Pons (tissue), 1 donor: ENCODE results near the gene MTARC1.

Experiments
- DNase-seq: peaks from one replicate; pipeline ENCODE4 v3.0.0-alpha.2; 2016; ENCODE audit warnings: low spot score

The MTARC1 gene

DNA sequence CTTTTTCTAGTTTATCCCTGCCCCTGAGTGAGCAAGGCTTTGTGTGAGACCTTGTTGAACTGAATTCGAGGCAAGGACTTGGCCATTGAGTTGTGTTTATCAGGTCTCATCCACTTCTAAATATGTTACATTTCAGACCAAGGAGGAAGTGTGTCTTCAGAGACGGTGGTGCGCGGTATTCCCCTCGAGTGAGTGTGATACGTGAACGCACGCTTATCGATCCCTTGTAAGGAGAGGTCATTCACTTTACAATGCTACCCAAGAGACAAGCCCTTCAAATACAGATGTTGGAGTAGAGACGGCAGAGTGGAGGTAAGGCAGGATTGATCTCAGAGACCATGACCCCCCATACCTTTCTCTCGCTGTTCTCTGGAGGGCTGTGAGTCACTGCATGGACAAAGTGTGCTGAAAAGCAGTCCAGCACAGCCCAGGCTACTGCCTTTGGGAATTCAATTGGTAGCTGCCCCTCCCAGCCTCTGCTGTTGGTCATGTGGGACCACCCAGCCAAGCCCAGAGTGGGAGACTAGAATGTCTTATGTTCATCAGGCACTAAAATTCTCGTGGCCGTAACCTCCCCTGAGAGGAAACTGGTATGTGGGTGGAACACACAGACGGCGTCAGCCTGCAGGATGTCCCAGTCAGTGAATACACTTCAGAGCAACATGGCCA is 16.3 kb upstream of the MTARC1 start:
- DNase-seq = no peak

DNA sequence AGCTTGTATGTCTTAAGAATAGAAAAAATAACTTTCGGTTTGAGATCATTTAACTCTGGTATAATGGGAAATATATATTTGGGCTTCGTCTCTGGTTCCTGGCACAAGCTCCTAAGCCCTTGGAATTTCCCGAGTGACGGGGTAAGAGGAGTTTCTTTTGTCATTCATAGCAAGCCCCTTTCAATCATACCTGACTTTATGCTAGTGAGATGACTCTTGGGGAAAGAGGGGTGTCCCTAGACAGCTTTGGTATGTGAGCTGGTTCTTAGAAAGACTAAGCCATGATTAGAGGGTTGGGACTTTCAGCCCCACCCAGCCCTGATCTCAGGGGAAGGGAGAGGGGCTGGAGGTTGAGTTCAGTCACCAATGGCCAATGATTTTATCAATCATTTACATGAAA is 13.9 kb upstream of the MTARC1 start:
- DNase-seq = no peak

DNA sequence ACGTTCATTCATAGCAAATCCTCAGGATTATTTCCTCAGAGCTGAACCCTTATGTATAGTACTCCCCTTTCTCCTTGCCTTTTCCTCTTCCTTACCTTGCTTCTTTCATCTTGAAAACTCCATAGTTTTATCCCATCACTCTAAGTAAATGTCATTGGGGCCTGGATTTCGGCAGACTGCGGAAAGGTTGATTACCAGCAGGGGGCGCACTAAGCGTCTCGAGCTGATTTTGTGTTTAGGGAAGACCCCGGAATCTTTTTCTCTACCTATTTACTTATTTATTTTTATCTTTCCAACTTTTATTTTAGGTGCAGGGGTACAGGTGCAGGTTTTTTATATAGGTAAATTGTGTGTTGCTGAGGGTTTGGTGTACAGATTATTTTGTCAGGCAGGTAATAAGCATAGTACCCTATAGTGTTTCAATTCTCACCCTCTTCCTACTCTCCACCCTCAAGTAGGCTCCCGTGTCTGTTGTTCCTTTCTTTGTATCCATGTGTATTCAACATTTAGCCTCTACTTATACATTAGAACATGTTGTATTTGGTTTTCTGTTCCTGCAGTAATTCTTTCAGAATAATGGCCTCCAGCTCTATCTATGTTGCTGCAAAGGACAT is 11.4 kb upstream of the MTARC1 start:
- peak; percentile 28 for DNase-seq

DNA sequence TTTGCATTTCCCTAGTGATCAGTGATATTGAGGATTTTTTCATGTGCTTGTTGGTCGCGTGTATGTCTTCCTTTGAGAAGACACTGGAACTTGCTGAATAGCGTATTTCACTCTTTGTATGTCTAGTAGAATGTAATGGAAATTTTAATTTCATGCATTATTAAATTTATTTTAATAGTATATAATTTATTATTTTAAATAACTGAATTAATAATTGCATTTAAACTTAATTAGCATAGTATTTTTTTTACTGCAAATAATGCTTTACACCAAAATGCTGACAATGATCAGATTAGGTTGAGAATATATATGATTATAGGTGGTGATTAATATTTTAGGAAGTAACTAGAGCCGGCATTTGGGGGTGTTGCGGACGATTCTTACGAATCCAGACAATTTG is 10.5 kb upstream of the MTARC1 start:
- DNase-seq = no peak

DNA sequence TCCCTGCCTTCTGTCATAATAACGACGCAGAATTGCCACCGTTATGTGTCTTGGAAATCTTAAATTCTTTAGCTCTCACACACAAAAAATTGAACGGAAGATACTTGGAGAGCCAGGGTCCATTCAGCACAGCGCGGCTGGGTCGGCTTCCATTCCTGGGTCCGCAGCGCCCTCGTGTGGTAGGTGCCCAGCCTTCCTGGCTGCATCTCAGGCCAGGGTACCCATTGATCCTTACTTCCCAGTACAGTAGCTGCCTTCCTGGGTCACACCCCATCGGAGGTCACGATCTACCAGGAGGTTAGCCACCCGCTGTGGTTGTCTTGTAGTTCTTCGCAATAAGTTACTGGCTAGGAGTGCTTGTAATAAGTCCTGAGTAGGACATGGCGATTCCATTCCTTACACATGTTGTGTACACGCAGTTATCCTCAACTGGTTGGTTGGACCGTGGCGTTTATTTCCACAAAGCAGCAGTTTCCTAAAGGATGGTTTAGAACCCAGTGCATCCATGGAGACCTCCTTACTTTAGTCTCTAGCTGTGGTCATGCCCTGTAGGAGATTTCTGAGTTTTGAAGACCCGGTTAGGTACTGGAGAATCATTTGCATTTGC is 9.9 kb upstream of the MTARC1 start:
- DNase-seq = peak; percentile 64

DNA sequence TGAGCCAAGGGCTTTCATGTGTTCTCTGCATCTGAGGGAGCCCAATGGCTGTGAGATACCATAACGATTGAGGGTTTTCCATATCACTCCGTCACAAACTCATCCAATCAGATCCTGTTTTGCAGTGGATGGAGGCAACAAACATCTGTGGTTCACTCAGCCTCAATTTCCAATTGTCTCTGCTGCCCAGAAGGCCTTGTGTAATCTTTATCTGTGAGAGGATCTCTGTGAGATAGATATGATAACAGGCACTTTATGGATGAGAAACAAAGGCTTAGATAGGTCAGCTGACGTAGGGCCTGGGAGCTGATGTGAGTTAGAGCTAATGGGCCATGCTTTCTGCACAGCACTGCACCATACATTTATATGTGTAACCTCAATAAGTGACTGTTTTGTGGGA is 3.3 kb upstream of the MTARC1 start:
- DNase-seq = no peak

DNA sequence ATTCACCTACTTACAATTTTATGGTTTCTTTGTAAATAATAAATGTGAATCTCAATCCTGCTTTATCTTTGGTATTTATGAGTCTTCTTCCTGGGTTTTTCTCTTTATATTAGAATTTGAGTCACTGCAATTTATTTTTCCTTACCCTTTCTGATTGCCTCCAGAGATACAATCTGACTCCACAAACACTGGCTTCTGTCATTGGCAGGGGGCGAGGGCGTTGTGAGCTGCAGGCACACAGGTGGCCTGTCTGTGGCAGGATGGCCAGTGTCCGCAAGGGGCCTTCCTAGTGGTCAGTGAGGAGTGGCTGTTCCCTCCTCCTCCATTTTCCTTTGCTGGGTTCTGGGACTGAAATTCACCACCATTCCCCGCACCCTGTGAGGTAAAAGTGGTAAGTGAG is 2.0 kb upstream of the MTARC1 start:
- DNase-seq = no peak

DNA sequence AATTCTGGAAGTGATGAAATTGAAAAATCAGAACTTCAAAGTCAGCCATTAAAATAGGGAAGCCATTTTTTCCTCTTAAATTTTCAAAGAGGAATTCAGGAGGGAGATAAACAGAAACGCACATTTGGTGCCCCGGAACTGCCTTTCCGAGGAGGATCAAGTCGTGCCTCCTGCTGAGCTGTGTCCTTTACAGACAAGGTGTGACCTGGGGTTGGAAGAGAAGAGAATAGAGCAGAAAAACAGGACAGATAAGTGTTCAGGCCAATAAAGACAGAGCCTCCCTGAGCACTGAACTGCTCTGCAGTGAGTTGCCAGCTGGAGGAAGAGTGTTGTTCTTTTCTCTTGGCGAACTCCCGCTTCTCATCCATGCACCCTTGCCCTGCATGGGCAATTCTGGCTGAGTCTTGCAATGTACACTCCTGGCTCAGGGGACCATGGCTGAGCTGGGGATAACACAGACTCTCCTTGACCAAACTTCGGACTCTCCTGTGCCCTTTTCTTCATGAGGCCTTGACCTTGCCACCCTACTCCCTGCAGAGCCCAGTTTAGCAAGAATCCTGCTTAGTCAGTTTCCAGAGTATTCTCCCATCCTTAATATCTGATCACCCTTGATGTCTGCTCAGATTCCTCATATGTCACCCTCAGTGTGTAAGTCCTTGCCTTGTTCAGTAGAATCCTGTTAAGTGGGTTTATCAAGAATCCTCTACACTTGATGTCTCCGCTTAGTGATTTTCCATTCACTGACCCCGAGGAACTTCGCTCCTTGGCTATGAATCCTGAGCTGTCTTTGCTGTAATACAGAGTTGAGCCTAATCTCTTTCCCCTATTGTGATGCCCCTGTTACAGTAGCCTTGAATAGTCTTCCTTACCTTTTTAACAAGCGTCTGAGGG is 1.3 kb upstream of the MTARC1 start:
- DNase-seq = no peak

DNA sequence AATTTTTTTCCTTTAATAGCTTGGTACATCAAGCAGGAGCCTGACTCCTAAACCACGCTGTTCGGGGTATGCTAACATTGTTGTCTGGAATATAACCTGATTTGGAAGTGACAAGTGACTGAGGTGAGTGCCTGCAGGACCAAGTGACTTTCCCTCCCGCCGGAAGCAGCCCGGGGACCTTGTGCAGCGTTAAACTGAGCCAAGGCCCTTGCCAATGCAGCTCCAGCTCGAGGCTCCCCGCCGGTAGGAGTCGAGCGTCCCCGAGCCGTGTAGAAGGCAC is 716 bp upstream of the MTARC1 start:
- no peak for DNase-seq

DNA sequence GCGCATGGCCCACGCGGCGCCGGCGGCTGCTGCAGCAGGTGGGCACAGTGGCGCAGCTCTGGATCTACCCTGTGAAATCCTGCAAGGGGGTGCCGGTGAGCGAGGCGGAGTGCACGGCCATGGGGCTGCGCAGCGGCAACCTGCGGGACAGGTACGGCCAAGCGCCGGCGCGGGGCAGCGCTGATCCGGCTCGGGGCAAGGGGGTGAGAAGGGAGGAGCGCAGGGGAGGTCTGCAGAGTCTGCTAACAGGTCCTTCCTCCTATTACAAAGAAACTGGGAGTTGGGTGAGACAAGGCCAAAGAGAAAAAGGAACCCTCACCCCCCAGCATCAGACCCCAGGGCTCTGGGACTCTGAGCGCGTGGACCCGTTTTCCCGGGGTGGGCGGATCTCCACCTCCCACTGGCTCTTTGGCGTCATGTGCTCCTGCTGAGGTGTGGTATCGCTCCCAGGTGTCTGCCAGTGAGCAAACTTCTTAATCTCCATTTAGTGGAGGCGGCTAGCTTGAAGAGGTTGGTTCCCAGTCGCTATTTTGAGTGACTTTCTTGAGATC is 431 bp downstream of the MTARC1 start:
- DNase-seq = no peak

DNA sequence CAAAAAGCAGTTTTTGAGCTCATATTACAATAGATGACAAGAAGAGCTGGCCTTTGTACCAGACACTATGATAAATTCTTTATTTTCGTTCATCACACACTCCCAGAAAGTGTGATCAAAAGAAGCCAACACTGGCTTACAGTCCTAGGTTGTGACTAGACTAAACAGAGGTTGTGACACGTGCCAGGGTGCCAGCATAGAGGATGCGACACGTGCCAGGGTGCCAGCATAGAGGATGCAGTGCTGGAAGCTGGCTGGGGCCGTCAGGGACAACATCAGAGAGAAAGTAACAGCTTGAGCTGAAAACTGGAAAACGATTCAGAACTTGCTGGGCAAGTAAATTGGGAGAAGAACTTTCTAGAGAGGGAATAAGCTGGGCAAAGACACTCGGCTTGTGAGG is 2.2 kb downstream of the MTARC1 start:
- DNase-seq = no peak

DNA sequence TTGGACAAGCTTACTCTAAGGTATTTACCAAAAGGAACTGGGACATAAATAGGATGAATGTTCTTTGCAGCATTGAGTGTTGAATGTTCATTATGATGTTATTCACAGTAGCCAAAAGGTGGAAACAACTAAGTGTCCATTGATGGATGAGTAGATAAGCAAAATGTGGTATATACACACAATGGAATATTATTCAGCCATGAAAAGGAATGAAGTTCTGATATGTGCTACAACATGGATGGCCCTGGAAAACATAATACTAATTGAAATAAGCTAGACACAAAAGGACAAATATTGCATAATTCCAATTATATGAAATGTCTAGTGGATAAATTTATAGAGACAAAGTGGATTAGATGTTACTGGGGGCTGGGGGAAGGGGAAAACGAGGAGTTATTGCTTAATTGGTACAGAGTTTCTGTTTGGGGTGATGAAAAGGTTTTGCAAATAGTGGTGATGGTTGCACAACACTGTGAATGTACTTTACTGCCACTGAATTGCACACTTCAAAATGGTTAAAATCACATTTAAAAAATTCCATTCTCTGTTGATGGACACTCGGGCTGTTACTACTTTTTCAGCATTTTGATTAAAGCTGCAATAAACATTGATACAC is 2.9 kb downstream of the MTARC1 start:
- no peak for DNase-seq

DNA sequence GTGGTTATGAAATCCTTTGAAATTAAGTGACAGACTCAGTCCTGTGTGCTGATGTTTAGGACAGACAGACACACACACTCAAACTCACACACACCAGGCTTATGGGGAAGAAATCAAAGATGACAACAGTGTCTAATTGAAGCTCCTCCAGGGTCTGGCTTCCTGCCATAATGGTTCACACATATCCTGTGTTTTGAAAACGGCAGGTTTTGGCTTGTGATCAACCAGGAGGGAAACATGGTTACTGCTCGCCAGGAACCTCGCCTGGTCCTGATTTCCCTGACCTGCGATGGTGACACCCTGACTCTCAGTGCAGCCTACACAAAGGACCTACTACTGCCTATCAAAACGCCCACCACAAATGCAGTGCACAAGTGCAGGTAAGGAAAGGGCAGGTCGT is 4.6 kb downstream of the MTARC1 start:
- no peak for DNase-seq

DNA sequence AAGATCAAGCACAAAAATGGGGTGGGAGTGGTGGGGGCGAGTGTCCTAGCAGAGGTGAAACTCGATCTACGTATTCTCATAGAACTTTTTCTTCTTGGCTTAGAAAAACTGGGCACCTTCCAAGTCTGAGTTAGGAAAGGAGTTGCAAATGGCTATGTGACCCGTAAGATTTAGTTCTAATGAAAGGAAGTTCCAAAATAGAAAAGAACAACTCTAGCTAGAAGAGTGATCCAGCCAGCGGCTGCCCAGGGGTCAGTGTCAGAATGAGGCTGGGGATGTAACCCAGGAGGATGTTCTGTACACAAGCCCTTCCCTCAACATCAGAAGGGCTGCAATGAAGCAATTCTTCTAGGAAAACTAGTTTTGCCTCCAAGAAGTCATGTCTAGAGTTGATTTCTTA is 5.2 kb downstream of the MTARC1 start:
- DNase-seq = peak; percentile 29

DNA sequence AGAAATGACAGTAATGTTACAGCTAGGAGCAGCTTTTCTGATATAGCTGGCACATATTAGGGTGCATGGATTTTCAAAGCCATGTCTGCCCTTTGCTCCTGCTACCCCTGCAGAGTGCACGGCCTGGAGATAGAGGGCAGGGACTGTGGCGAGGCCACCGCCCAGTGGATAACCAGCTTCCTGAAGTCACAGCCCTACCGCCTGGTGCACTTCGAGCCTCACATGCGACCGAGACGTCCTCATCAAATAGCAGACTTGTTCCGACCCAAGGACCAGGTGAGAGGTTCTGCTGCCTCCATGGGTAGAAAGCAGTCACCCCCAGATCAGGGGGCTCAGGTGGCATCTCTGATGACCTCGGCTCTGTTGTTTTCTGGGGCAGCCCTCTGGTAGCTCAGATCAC is 9.8 kb downstream of the MTARC1 start:
- DNase-seq = no peak

DNA sequence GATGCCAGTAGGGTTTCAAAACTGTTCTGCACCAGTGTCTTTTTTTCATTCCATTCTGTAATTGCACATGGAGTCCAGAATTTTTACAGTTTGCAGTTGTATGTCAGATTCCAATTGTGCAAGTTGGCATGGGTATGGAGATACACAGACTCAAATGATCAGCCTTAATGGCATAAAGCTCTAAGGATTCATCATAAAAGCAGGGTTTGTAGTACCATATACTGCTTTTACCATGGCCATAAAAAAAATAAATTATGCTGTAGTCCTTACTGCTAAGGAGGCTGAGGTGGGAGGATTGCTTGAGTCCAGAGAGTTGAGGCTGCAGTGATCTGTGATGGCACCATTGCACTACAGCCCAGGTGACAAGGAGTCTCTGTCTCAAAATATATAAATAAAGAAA is 10.3 kb downstream of the MTARC1 start:
- no peak for DNase-seq

DNA sequence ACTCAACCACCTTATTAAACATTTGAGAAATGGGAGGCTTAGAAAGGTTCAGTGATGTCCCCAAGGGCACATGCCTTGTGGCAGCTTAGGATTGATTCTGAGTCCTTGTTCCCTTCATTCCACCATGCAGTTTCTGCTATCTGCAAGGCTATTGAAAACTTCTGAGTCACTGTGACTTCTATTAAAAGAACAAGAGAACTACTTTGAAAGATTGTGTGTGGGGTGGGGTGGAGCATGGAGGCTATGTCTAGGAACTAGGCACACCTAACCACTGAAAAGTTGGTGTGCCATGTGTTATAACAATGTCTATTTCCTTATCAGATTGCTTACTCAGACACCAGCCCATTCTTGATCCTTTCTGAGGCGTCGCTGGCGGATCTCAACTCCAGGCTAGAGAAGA is 10.8 kb downstream of the MTARC1 start:
- no peak for DNase-seq

DNA sequence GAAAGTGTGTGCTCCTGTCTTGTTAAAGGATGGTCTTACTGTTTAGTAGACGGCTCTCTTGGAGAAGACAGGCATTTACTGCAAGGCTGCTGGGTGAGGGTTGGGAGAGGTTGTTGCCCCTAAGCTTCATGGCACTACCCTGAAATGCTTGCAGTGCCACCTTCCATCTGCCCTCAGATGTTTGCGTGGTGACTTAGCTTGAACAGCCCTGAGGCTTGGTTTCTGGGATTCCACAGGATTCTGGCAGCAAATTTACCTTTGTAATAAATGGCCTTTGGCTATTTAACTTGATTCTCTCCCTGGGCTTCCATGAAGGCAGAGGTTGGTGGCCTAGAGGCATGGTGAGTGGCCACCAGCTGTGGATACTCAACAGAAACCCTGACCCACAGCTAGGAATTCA is 11.6 kb downstream of the MTARC1 start:
- no peak for DNase-seq

DNA sequence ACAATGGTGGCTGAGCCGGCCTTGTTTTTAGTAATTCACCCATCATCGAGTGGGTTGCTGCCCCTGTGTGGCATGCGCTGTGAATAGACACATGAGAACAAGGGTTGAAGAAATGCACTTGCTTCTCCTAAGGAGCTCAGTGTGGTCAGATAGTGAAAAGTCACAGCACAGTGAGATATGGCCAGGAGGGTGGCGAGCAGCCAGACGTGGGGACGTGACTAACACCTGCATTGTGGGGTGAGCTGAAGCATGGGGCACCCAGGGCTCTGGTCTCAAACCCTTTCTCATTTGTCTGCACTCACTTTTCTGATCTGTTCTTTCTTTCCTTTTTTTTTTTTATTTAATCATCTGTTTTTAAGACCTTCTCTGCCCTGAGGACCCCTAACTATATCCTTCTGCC is 13.5 kb downstream of the MTARC1 start:
- no peak for DNase-seq

DNA sequence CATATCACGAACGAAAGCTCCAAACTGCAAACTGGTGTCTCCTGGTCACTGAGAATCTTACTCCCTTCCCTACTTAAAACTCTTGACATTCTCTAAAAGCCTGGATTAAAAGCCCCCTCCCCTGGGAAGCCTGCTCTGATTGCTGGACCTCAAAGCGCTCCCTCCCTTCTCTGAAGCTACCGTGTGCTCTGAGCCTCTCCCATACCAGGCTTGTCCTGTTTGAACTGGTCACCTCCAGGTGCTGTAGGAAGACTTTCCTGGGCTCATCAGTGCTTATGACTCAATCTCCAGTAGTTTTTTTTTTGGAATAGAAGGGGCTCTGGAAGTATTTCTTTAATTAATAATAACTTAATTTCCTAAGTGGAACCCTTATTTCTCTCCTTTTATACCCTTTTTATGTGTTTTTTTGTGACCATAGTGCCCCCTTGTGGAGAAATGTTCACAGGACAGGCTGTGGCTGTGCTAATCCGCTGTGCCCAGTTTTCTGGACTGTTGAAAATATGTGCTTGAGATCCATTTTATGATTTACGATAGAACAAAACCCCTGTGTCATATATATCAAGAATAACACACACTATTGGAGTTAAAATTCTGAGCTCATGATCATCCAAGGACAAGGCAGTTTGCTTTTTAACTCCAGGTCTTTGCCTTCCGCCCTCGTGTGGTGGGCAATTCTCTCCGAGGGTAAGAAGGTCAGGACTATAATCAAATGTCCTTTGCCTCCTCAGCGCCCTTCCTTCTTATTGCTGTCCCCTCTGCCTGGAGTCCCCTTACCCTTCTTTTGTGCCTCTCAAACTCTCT is 16.9 kb downstream of the MTARC1 start:
- peak; percentile 51 for DNase-seq

DNA sequence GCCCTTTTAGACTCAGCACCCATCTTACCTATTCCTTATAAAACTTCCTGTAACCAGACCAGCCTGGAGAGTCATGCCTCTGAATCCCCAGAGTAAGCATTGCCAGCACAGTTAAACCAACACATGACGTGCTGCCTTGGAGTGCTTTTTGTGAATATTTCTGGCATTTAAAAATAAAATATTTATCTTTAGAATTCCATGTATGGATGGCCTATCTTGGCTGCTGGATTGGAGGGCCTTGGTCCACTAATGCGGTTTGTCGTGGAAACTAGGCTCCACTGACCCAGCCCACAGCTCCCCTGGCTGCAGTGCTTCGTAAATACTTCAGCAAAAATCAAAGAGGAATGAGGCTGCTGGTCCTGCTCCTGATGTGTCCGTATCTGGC is 17.5 kb downstream of the MTARC1 start:
- DNase-seq = no peak

DNA sequence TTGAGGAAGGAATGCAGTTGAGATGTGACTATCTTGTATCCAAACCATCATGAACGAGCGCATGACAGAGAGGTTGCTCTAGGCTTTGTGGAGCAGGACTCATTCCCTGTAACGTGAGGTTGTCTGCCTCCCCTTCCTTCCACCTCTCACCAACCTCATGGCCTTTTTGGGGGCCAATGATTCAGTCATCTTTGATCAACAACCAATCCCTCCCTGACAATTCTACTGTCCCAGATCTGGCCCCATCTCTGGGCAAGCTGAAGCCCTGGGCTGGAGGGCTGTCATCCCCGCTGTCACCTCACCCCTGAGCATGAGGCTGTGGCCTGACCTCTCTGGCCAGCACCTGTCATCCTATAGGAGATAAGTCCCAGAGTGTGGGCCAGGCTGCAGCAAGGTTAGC is 19.7 kb downstream of the MTARC1 start:
- no peak for DNase-seq
